Body of pancreas (tissue), 4 donors: ENCODE data around the gene EIF4E. TPM values are rescaled to one million over a fixed set of nuclear protein-coding genes. Genes with fewer than 3 reads are reported as not detected.
"Not testable (repeated sequence)": the region's sequence is repeated elsewhere in the genome, so short reads cannot be mapped to it uniquely, and the experiment has no call there.

Experiments used
- ATAC-seq: fragments of 150-250 bp; one replicate; pipeline ENCODE4 v1.9.1; 2016
- DNase-seq, 4 donors: peaks; one replicate each; pipeline ENCODE4 v3.0.0-alpha.2; 2019
- H3K27ac ChIP-seq, 4 donors: fragments of 200-600 bp; sonication (generic); 1 replicate in 3 of 4; 2 replicates in 1 of 4; pipeline versions ENCODE4 v1.5.1 to v1.6.1; 2016 to 2019; ENCODE audit warnings: mild to moderate bottlenecking in 1 of 4, mixed read lengths in 1 of 4, moderate library complexity in 1 of 4
- H3K27me3 ChIP-seq, 2 donors: fragments of 200-600 bp; sonication (generic); one replicate each; pipeline ENCODE4 v1.6.0; 2016; ENCODE audit warnings: mild to moderate bottlenecking in 1 of 2
- H3K36me3 ChIP-seq, 2 donors: fragments of 200-600 bp; sonication (generic); replicated peaks in 1 of 2; 2 replicates each; pipeline ENCODE4 v1.5.1; 2016; ENCODE audit warnings: low read depth in 2 of 2; ENCODE audit not compliant: insufficient read depth in 1 of 2
- H3K4me1 ChIP-seq: fragments of 200-600 bp; sonication (generic); one replicate; pipeline ENCODE4 v1.6.0; 2016
- H3K4me3 ChIP-seq, 2 donors: fragments of 200-600 bp; sonication (generic); 1 replicate in 1 of 2; 2 replicates in 1 of 2; pipeline ENCODE4 v1.5.1; 2016 to 2019
- H3K9me3 ChIP-seq, 3 donors: fragments of 200-600 bp; sonication (generic); 1 replicate in 2 of 3; 2 replicates in 1 of 3; pipeline ENCODE4 v1.5.1; 2016
- CTCF ChIP-seq, 7 experiments: fragments of 450-650 bp in 4 of 7; fragments of 200-600 bp in 3 of 7; sonication (generic) in 3 of 7; IDR thresholded peaks; one replicate each; pipeline ENCODE4 v1.5.1; 2016 to 2019; ENCODE audit warnings: antibody characterized with exemption in 7 of 7
- POLR2A ChIP-seq, 3 donors: fragments of 450-650 bp; IDR thresholded peaks; one replicate each; pipeline ENCODE4 v1.6.1; 2016; ENCODE audit warnings: antibody characterized with exemption in 3 of 3, mild to moderate bottlenecking in 2 of 3
- WGBS, 2 donors: methylation state at CpG; one replicate each; pipeline ENCODE4 v1.1.5; 2017; 5-methylcytosine and 5-hydroxymethylcytosine counted together
- intact Hi-C: fragments of 100-400 bp; cut with DNase I; formaldehyde crosslinking; loops from one replicate; pipeline ENCODE4 v1.15.1; 2023
- total RNA-seq, 2 donors: library from RNA; depleted of rRNA; stranded (reverse); fragments of >200 nt; gene quantifications; one replicate each; pipeline ENCODE4 v1.1.0, GENCODE V29; 2016

The EIF4E gene
- total RNA-seq, 2 donors from 2014 or later, result 31.1 to 67.9 TPM

GRCh38 chr4:98887145-98887544 is 41.8 kb downstream of the EIF4E start:
- intact Hi-C loops, result no loop called here
- Histone ChIP-seq H3K9me3 (no peaks in the 10 kb centered on the region), H3K36me3 (peaks cover 4 to 15% of the 10 kb centered on the region in 2 donors), H3K27me3 (no peaks in the 10 kb centered on the region), H3K4me1 (no peaks in the 10 kb centered on the region), H3K4me3 (no peak overlapping the region), H3K27ac (no peak overlapping the region)
- ATAC-seq (no peak), DNase-seq (no peak)
- 95 to 97% methylated on average over 2 of the region's 2 CpGs for WGBS, 2 donors
- TF ChIP-seq POLR2A (IDR thresholded peaks at IDR 0.05), result no peak
- TF ChIP-seq CTCF (IDR thresholded peaks at IDR 0.05), result no peak

GRCh38 chr4:98886382-98886781 is 42.6 kb downstream of the EIF4E start:
- DNase-seq, intact Hi-C loops, H3K27me3 ChIP-seq, H3K27ac ChIP-seq, H3K9me3 ChIP-seq, H3K4me3 ChIP-seq, H3K4me1 ChIP-seq, ATAC-seq: not testable (repeated sequence)
- 98 to 100% methylated on average over 2 of the region's 2 CpGs for WGBS, 2 donors
- peaks cover 4 to 15% of the 10 kb centered on the region in 2 donors for H3K36me3 ChIP-seq

- intact Hi-C loops, ATAC-seq: not testable (repeated sequence)
Measured at GRCh38 chr4:98880884-98881283, 48.0 kb downstream of the EIF4E start.

GRCh38 chr4:98879515-98879914 is 49.4 kb downstream of the EIF4E start:
- no peak overlapping the region for H3K4me3 ChIP-seq
- no peak overlapping the region for H3K27ac ChIP-seq
- no peaks in the 10 kb centered on the region for H3K4me1 ChIP-seq
- H3K27me3 ChIP-seq, result no peaks in the 10 kb centered on the region
- ATAC-seq (no peak), DNase-seq (no peak)
- H3K36me3 ChIP-seq, result peaks cover 4 to 8% of the 10 kb centered on the region in 2 donors
- intact Hi-C loops, result no loop called here
- H3K9me3 ChIP-seq, result peaks cover 0 to 2% (median 0%) of the 10 kb centered on the region in 3 donors
- TF ChIP-seq POLR2A (IDR thresholded peaks at IDR 0.05), result no peak
- TF ChIP-seq CTCF (IDR thresholded peaks at IDR 0.05), result no peak

More at GRCh38 chr4:98880884-98881283, 48.0 kb downstream of the EIF4E start:
- not testable (repeated sequence) for H3K27ac ChIP-seq, H3K9me3 ChIP-seq, H3K4me1 ChIP-seq, H3K27me3 ChIP-seq, H3K4me3 ChIP-seq, DNase-seq
- 90 to 96% methylated on average over 4 of the region's 4 CpGs for WGBS, 2 donors
- peaks cover 4 to 14% of the 10 kb centered on the region in 2 donors for H3K36me3 ChIP-seq

- intact Hi-C loops, result no loop called here
- no peaks in the 10 kb centered on the region for H3K27me3 ChIP-seq
- H3K4me3 ChIP-seq, result no peak overlapping the region
- DNase-seq (no peak), ATAC-seq (no peak)
- no peaks in the 10 kb centered on the region for H3K9me3 ChIP-seq
- WGBS, 2 donors, result 75 to 91% methylated on average over 2 of the region's 2 CpGs
- H3K27ac ChIP-seq, result no peak overlapping the region
- no peaks in the 10 kb centered on the region for H3K4me1 ChIP-seq
- no peaks in the 10 kb centered on the region for H3K36me3 ChIP-seq
- TF ChIP-seq POLR2A (IDR thresholded peaks at IDR 0.05) (no peak), CTCF (IDR thresholded peaks at IDR 0.05) (no peak)
Measured at GRCh38 chr4:98873059-98873458, 55.9 kb downstream of the EIF4E start.

GRCh38 chr4:98872120-98872906 is 56.6 kb downstream of the EIF4E start:
- 63 to 68% methylated on average over 3 of the region's 3 CpGs for WGBS, 2 donors
- ATAC-seq, intact Hi-C loops: not testable (repeated sequence)

More at GRCh38 chr4:98872120-98872906, 56.6 kb downstream of the EIF4E start:
- DNase-seq, H3K4me1 ChIP-seq, H3K27me3 ChIP-seq, H3K36me3 ChIP-seq, H3K27ac ChIP-seq, H3K4me3 ChIP-seq, H3K9me3 ChIP-seq: not testable (repeated sequence)
